Omental fat pad (tissue), 4 donors: ENCODE measurements around the gene TBX21. TPM values are rescaled to one million over a fixed set of nuclear protein-coding genes. Genes with fewer than 3 reads are reported as not detected.

Experiments
- ATAC-seq: fragments of 150-250 bp; one replicate; pipeline ENCODE4 v1.9.1; 2016; ENCODE audit warnings: mild to moderate bottlenecking, moderate library complexity; ENCODE audit not compliant: low FRiP score
- DNase-seq: peaks from one replicate; pipeline ENCODE4 v3.0.0-alpha.2; 2019; ENCODE audit warnings: low spot score
- CTCF ChIP-seq, 3 donors: fragments of 450-650 bp; IDR thresholded peaks; one replicate each; pipeline ENCODE4 v1.5.1; 2016 to 2017; ENCODE audit warnings: antibody characterized with exemption in 3 of 3, mild to moderate bottlenecking in 3 of 3, moderate library complexity in 2 of 3
- total RNA-seq, 4 donors: library from RNA; depleted of rRNA; stranded (reverse); fragments of >200 nt; gene quantifications; one replicate each; pipeline ENCODE4 v1.1.0, GENCODE V29; 2016

Gene TBX21
- total RNA-seq, 4 donors from 2014 or later, result 0.46 to 4.6 (median 2.0) TPM

DNA sequence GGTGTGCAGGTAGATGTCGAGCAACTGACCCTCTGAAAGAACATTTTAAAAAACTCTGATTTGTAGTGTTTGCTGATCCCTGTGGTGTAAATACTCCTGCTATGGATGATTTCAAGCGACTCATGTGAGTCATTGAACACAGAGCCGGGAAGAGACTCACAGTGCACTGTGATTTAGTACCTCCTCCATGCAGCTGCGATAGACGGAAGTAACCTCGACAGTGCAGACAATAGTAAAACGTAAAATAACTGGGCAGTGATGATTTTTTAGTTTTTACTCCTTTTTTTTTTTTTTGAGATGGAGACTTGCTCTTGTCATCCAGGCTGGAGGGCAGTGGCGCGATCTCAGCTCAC lies 8.7 kb downstream of the TBX21 start:
- no peak for TF ChIP-seq CTCF (IDR thresholded peaks at IDR 0.05)
- ATAC-seq (no peak), DNase-seq (no peak)

DNA sequence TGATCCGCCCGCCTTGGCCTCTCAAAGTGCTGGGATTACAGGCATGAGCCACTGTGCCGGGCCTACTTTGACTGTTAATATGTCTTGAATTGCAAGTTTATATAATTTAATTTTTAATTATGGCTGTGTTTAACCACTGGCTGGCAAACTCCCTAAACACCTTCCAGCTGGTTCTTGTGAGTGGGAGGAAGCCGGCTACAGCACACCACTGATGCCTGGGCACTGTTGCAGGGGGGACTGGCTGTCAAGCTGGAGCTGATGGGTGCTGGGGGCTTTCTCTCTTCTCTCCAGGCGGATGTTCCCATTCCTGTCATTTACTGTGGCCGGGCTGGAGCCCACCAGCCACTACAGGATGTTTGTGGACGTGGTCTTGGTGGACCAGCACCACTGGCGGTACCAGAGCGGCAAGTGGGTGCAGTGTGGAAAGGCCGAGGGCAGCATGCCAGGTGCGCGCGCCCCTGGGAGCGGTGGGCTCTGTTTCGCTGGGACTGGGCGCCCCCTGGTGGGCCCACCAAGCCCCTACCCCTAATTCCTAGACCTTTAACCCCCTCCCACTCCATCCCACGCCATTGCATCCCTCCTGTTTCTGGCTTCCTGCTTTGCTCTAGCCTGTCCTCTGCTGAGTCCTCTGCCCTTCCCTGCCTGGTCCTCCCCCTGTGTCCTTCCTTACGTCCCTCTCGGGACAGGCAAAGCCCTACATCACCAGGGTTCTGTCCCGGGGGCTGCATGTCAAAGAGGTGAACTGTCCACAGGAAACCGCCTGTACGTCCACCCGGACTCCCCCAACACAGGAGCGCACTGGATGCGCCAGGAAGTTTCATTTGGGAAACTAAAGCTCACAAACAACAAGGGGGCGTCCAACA lies 9.5 kb downstream of the TBX21 start:
- no peak for TF ChIP-seq CTCF (IDR thresholded peaks at IDR 0.05)
- DNase-seq (no peak), ATAC-seq (no peak)

DNA sequence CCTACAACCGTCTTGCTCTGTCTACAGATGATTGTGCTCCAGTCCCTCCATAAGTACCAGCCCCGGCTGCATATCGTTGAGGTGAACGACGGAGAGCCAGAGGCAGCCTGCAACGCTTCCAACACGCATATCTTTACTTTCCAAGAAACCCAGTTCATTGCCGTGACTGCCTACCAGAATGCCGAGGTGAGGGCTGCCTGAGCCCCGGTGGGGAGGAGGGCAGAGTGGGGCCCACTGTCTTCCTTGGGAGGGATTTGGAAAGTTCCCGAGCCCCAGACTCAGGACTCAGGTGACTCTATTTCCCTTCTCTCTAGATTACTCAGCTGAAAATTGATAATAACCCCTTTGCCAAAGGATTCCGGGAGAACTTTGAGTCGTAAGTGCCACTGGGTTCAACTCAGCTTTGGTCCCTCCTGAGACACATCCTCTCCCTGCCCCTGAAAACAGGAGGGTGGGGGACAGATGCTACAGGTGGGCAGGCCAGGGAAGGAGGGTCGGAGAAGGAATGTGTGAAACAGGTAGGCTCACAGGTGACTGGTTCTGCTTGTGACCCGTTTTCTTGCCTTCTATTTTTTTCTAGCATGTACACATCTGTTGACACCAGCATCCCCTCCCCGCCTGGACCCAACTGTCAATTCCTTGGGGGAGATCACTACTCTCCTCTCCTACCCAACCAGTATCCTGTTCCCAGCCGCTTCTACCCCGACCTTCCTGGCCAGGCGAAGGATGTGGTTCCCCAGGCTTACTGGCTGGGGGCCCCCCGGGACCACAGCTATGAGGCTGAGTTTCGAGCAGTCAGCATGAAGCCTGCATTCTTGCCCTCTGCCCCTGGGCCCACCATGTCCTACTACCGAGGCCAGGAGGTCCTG lies 11.4 kb downstream of the TBX21 start:
- ATAC-seq, result no peak
- no peak for TF ChIP-seq CTCF (IDR thresholded peaks at IDR 0.05)
- no peak for DNase-seq

DNA sequence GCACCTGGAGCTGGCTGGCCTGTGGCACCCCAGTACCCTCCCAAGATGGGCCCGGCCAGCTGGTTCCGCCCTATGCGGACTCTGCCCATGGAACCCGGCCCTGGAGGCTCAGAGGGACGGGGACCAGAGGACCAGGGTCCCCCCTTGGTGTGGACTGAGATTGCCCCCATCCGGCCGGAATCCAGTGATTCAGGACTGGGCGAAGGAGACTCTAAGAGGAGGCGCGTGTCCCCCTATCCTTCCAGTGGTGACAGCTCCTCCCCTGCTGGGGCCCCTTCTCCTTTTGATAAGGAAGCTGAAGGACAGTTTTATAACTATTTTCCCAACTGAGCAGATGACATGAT lies 12.0 kb downstream of the TBX21 start:
- TF ChIP-seq CTCF (IDR thresholded peaks at IDR 0.05), result no peak
- ATAC-seq (no peak), DNase-seq (no peak)

DNA sequence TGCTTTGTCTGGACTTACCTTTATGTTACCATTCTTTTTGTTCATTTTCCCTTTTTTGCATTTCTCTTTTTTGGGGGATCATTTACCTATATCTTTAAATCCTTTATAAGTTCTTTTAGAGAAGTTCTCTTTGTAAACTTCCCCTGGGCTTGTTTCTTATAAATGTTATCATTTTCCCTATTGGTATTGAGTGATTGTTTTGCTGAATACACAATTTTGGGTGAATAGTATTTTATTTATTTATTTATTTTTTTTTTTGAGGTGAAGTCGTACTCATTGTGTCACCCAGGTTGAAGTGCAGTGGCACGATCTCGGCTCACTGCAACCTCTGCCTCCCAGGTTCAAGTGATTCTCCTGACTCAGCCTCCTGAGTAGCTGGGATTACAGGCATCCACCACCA lies 18.4 kb downstream of the TBX21 start:
- no peak for ATAC-seq
- no peak for DNase-seq
- no peak for TF ChIP-seq CTCF (IDR thresholded peaks at IDR 0.05)

GRCh38 chr17:47757386-47757785 lies 24.4 kb downstream of the TBX21 start:
- DNase-seq (no peak), ATAC-seq (no peak)

More at GRCh38 chr17:47757386-47757785, 24.4 kb downstream of the TBX21 start:
- TF ChIP-seq CTCF (IDR thresholded peaks at IDR 0.05), result no peak
